HG03108 (cell line): Measurements from ENCODE around the gene KRIT1.
"Not testable (repeated sequence)": the region's sequence is repeated elsewhere in the genome, so short reads cannot be mapped to it uniquely, and the experiment has no call there.

Experiments
- ATAC-seq: cut with Tn5 transposase; IDR thresholded peaks from one replicate; pipeline ENCODE4 v1.9.1; 2021; ENCODE audit warnings: moderate library complexity; ENCODE audit not compliant: unreplicated experiment

The KRIT1 gene

DNA sequence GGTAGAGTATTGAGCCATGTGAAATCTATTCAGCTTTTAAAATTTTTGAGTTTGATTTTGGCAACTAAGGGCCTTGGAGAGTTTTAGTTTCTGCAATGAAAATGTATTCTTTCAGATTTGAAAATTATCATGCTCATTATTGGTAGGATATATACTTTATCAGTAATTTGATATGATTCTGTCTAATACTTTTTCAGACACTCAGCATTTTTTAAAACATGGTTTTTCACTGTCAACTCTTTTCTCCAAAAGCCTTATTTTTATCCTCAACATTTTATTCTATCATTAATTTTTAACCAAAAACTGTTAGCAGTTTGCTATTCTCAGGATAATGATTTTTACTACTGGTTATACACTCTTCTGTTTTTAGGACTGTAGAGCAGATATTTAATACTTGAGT, 4.9 kb upstream of the KRIT1 start:
- ATAC-seq: no peak

DNA sequence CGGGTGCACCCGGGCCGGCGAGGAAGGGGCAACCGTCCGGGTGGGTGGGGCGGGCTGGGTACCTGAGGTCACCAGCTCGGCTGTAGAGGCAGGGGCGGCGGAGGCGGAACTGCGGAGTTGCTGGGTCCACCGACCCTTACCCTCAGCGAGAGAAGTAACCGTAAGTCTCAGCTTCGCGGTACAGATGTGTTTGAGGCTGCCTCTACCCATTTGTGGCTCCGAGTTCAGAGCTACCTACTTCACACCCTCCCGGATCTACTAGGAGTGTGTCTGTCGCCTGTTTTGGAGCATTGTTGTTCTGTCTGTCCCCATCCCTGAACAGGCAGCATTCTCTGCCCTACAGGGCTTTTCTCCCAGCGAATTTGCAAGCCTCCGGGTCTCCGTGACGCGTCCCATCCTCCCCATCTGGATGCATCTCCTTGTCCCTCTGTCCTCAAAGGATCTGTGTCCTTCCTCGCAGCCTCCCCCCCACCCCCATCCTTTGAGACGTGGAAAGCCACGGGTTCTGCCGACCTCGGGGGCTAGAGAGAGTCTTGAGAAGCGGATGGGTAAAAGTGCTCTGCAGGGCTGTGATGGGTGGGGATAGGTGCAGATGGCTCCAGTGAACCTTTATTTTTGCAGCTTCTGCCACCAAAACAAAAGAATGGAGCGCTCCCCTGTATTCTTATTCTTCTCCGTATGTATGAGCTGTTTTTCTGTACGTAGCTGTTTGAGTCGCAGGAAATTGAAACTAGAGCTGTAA, 817 bp upstream of the KRIT1 start:
- peak; percentile 16 for ATAC-seq

DNA sequence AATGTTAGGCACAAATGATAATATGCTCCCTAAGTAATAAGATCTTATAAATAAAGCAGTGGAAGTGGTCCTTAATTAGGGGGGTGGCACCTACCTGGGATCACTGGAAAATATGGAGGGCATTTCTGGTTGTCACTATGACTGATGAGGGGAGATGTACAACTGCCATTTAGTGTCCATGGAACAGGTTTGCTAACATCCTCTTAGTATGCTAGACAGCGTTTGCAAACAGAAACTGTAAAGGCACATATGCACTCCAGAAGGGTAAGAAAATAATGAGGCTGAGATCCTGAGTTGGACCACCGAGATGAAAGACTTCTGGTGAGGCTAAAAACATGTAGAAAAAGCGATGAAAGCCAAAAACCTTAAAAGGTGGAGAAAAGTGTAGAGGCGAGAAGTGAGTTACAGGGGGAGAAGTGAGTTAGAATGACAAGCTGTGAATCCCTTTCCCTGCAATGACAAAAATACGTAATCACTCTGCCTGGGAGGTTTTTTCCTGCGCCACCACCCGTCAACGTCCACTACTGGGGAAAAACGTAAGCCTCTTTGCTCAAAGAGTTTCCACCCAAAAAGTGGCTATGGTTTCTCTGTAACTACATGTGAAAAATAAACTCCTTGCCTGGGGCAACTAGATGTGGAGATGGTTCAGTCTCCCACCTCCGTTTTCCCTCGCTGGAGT, 767 bp downstream of the KRIT1 start:
- no peak for ATAC-seq

DNA sequence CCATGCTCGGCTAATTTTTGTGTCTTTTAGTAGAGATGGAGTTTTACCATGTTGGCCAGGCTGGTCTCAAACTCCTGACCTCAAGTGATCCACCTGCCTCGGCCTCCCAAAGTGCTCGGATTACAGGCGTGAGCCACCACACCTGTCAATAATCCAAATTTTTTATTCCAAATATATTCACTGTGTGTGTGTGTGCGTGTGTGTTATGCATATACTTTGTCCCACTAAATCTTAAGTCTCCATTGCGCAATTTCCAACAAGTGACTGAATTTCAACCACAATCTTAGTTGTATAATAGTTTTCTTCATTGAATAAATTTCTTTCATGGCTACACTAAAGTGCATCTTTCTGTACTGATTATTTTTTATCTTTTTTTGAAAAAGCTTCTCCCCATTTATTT, 2.7 kb downstream of the KRIT1 start:
- no peak for ATAC-seq

DNA sequence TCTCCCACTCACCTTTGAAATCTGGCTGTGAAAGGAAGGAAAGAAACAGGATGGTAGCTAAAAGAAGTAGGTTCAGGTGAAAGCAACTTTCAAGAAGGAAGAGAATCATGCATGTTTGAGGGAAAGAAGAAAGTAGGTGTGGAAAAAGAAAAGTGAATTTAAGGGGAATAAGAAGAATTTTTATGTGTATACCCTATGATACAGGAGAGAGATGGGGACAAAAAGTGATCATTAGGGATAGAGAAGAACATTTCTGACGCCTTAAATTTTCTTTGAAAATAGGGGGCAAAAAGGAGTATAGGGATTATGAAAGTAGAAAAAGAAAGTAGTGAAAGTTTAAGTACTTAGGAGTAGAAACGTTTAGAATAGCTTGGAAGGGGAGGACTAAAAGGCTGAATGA, 15.2 kb downstream of the KRIT1 start:
- no peak for ATAC-seq

DNA sequence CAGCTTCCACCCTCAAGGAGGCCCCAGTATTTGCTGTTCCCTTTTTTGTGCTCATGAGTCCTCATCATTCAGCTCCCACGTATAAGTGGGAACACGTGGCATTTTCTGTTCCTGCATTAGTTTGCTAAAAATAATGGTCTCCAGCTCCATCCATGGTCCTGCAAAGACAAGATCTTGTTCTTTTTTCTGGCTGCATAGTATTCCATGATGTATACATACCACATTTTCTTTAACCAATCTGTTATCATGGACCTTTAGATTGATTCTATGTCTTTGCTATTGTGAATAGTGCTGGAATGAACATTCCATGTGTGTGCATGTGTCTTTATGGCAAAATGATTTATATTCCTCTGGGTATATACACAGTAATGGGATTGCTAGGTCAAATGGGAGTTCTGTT, 17.0 kb downstream of the KRIT1 start:
- ATAC-seq: no peak

DNA sequence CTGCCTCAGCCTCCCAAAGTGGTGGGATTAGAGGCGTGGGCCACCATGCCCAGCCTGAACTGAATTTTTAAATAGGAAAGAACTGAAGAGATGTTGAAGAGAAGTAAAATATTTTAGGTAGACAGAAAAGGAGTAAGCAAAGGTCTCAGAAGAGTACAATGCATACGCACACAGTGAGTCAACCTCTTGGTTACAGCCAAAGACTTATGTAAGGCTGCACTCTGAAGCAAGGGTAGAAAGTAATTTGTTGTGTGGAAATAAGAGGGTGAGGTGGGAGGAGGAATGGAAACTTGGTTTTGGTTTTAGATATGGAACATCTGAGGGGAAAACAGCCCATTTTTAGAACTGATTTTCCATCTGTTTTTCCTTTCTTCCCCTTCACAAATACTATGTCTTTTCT, 17.6 kb downstream of the KRIT1 start:
- ATAC-seq: no peak

DNA sequence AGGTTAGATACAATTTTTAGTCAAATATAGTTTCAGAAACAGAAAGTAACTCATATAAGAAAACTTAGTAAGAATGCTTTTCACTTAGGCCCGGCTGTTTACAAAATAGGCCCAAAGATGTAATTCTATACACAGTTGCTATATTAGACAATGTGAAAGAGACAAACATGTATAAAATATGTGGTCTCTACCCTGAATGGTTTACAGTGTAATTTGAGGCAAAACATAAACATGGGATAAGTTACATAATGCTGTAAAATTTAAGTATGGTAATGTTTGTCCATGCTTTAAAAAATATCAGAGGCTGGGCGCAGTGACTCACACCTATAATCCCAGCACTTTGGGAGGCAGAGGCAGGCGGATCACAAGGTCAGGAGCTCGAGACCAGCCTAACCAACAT, 18.7 kb downstream of the KRIT1 start:
- ATAC-seq: no peak

DNA sequence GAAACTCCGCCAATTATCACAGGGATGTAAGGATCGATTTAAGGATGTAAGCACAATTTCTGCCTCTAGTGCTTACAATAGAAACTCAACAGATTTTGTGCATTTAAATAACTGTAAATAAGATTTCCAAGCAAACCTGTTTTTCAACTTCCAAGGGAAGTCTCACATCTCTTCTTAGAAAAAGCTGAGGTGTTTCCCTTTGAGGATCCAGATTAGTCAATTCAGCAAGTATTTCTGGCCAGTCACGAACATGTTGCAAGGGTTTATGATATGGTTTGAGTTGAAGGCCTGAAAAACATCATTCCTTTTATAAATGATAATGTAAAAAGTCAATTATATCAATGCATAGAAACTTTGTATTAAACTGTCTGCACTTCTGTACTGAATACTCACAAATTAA, 23.9 kb downstream of the KRIT1 start:
- no peak for ATAC-seq

DNA sequence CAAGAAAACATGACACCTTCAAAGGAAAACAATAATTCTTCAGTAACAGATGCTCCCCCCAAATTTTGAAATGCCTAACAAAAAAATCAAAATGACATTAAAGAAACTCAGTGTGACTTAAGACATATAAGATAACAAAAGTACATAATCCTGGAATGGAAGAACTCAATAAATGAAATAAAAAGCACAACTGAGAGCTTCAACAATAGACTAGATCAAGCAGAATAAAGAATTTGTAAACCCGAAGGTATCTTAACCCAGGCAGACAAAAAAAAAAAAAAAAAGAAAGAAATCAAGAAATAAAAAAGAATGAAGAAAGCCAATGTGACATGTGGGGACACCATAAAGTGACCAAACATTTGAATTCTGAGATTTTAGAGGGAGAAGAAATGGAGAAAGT, 39.0 kb downstream of the KRIT1 start:
- ATAC-seq: no peak

DNA sequence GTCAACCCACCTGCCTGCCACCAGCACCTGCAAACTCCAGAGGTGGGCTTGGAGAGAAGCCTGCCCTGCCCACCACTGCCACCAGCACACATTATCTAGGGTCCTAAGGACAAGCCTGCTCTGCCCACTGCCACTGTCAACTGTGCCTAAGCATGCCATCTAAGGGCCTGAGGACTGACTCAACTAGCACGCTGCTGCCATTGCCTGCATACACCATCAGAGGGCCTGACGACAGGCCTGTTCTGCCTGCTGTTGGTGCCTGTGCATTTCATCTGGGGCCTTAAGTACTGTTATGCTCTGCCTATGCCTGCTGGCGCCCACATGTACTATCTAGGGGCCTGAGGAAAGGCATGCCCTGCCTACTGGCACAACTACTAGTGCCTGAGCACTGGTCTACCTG, 39.7 kb downstream of the KRIT1 start:
- no peak for ATAC-seq

DNA sequence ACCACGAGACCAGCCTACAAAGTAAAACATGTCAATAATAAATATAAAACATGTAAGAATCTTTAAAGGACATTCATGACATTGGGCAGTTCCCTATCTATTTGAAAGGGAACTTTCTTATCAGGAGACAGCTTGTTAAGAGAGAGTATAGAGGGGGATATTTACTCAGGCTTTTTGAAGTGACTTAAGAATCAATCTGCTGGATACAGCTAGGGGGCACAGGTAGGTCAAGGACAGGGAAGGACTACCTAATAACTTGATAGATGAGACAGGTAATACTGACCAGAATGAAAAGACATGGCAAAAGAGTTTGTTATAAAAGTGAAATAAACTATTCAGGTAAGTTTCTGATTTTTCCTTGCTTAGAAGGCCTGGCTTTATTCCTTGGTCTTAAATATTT, 44.9 kb downstream of the KRIT1 start:
- ATAC-seq: no peak

DNA sequence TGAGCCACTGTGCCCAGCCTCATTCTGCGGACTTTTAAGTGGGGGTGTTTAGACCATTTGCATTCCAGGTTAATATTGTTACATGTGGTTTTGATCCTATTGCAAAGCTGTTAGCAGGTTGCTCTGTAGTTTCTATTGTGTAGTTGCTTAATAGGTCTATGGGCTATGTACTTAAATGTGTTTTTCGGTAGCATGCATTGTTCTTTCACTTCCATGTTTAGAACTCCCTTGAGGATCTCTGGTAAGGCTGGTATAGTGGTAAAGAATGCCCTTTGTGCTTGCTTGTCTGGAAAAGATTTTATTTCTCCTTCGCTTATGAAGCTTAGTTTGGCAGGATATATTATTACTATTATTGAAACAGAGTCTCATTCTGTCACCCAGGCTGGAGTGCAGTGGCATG, 53.4 kb downstream of the KRIT1 start:
- no peak for ATAC-seq

DNA sequence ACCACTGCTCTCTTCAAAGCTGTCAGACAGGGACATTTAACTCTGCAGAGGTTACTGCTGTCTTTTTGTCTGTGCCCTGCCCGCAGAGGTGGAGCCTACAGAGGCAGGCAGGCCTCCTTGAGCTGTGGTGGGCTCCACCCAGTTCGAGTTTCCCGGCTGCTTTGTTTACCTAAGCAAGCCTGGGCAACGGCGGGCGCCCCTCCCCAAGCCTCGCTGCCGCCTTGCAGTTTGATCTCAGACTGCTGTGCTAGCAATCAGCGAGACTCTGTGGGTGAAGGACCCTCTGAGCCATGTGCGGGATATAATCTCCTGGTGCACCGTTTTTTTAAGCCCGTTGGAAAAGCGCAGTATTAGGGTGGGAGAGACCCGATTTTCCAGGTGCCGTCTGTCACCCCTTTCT, 56.5 kb downstream of the KRIT1 start:
- not testable (repeated sequence) for ATAC-seq

DNA sequence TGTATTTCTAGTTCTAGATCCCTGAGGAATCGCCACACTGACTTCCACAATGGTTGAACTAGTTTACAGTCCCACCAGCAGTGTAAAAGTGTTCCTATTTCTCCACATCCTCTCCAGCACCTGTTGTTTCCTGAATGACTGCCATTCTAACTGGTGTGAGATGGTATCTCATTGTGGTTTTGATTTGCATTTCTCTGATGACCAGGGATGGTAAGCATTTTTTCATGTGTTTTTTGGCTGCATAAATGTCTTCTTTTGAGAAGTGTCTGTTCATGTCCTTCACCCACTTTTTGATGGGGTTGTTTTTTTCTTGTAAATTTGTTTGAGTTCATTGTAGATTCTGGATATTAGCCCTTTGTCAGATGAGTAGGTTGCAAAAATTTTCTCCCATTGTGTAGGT, 61.4 kb downstream of the KRIT1 start:
- ATAC-seq: not testable (repeated sequence)

DNA sequence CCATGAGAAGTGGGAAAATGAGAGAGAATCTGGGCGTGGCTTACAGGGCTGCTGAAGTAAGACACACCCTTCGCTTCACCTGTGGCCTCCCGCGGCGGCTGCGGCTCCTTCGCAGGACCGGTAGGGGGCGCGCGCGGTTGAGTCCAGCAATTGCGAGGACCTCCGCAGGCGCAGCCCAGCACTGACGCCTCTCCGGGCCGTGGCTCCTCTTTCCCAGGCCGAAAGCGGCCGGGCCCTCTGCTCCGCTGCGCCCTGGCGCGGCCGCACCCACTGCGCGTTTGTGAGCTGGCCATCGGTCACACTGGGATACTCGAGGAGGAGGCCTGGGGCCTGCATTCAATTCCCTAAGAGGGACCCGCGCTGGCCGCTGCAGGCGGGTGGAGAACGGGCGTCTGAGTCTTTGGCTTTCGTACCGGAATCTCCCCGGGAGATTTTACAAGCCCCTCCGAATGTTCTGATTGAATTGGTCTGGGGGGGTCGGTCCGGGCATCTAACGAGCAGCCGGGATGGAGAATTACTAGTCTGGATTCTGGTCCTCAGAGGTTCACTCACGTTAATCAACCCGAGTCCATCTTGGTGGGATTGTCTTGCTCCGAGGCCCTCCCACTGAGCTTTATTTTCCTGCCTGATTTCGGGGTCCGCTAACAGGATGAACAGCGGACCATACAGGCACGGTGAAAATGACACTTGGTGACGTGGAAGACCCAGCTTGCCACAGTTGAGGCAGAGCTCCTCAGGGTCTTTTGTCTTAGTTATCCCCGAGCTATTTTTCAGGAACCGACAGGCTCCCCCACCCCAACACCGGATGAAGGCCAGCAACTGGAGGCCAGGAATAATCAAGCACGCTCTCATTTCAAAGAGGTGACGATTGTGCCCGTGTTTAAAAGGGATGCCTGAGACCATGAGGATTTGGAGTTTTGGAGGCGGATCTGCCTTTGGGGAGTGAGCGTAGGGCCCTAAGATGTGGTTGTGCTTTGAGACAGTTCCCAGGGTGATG, 66.5 kb downstream of the KRIT1 start, which contains the start of gene LRRD1:
Gene LRRD1 (minus strand): TSS at position 215 of the 997 bp plus-strand sequence. CDS start 13,940 bp downstream, outside the sequence.
- peak; percentile 99 for ATAC-seq

DNA sequence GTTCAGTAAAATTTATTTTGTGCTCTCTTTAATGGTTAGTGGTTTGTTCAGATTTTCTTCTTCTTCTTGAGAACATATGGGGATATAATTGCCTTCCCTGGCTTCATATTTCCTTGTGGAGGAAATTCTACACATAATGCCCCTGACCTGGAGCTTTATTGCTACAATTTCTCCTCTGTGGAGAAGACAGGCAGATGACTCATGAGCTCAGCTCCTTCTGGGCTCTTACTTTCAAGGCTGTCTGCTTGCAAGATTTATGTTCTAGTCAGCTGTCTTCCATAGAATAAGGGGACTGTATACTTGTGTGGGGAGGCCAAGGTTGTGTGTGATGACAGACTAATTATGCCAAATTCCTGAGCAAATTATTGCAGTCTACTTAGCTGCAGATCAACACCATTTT, 68.4 kb downstream of the KRIT1 start:
- ATAC-seq: no peak

DNA sequence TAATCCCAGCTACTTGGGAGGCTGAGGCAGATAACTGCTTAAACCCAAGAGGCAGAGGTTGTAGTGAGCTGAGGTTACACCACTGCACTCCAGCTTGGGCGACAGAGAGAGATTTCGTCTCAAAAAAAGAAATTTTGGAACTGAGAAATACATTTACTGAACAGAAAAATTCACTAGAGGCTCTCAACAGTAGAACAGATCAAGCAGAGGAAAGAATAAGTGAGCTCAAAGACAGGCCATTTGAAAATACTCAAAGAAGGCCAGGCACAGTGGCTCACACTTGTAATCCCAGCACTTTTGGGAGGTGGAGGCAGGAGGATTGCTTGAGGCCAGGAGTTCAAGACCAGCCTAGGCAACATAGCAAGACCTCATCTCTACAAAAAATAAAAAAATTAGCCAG, 76.2 kb downstream of the KRIT1 start:
- ATAC-seq: not testable (repeated sequence)

DNA sequence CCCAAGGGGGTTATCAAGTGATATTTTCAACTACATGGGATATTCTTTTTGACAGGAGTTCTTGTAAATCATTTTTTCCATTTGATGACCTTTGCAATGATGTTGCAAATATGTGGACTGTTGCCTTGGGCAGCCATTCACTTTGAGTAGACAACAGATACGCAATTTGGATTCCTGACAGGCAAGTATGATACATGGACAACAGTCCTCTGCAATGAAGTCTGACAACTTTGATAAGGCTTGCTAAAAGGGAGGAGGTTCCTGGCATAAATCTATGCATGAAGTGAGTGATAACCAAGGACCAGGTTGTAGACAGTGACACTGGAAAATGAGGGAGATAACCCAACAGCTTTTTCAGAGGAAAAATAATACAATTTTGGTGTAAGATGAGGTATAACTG, 84.4 kb downstream of the KRIT1 start:
- ATAC-seq: no peak

DNA sequence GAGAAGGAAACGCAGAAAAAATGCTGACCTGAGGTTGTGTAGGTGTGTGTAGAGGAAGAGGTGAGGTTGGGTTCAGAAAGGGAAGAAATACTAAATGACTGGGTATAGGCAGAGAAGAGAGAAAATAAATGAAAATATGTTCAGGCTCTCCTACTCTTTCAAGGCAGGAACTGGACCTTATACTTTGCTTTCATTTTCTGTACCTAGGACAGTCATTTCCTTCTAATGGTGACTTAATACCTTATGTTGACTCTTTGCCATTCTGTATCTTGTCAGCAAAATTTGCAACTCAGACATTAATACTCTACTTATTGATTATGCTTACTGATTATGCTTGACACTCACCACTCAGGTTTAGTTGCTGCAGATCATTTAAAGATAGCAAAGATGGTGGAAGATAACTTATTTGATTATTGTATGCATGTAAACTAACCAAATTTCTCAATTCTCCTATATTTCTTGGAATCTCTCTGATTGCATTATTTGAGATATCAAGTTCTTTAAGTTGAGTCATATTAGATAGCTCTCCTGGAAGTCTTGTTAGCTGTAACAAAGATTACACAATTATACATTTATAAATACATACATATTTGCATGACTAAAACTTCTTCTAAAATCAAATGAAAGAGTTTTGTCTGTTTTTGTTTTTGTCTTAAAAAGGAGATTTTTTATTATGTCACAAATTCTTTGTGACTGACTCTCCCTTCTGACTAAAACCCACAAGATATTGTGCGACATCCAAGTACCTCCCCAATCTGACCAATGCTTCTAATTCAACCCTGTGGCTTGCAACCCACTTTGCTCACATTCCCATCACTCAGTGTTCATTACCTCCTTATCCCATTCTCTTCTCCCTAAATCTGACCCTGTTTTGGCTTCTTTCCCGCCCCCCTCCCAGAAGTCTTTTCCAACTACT, 86.8 kb downstream of the KRIT1 start:
- peak; percentile 64 for ATAC-seq
